ENCODE measurements around the gene B4GALT5.

GRCh38 chr20:49631856-49632418 is 81.7 kb downstream of the B4GALT5 start:
- TF ChIP-seq CTCF (IDR thresholded peaks at IDR 0.05) = no peak
- TF ChIP-seq SMAD4 (CRISPR knock-in tag; IDR thresholded peaks at IDR 0.05) = no peak
- TF ChIP-seq ATF3 (CRISPR knock-in tag; conservative IDR thresholded peaks at IDR 0.05) = no peak
- TF ChIP-seq CREB1 (CRISPR knock-in tag; IDR thresholded peaks at IDR 0.05) = no peak
- no peak for TF ChIP-seq NR2C2 (CRISPR knock-in tag; IDR thresholded peaks at IDR 0.05)
- TF ChIP-seq NR1H2 (CRISPR knock-in tag; IDR thresholded peaks at IDR 0.05) = no peak
- TF ChIP-seq KAT7 (CRISPR knock-in tag; IDR thresholded peaks at IDR 0.05; ENCODE audit: borderline replicate concordance) = no peak
- TF ChIP-seq E2F4 (CRISPR knock-in tag; IDR thresholded peaks at IDR 0.05; ENCODE audit: borderline replicate concordance, low read depth) = no peak
- TF ChIP-seq ZNF281 (CRISPR knock-in tag; IDR thresholded peaks at IDR 0.05) = no peak
- TF ChIP-seq USF1 (CRISPR knock-in tag; IDR thresholded peaks at IDR 0.05) = no peak
- TF ChIP-seq NR3C1 (CRISPR knock-in tag; conservative IDR thresholded peaks at IDR 0.05; ENCODE audit: low read depth) = no peak
